ENCODE data around the gene CNTNAP2.

DNA sequence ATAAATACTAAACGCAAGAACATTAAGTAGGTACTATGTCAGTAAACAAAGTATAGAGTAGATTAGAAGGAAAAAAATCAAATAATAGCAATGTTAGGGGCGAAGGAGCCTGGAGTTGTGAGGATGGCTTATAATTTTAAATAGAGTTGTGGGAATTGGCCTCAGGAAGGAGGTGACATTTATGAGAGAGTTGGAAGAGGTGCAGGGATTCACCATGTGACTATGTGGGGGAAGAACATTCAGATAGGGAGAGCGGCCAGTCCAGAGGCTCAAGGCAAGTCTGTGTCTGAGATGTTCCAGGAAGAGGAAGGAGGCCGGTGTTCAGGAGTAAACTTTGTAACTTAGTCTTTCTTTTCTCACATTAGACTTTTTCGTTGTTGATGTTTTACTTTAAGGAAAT, 1695.3 kb downstream of the CNTNAP2 start:
- TF ChIP-seq, protein P1, sequence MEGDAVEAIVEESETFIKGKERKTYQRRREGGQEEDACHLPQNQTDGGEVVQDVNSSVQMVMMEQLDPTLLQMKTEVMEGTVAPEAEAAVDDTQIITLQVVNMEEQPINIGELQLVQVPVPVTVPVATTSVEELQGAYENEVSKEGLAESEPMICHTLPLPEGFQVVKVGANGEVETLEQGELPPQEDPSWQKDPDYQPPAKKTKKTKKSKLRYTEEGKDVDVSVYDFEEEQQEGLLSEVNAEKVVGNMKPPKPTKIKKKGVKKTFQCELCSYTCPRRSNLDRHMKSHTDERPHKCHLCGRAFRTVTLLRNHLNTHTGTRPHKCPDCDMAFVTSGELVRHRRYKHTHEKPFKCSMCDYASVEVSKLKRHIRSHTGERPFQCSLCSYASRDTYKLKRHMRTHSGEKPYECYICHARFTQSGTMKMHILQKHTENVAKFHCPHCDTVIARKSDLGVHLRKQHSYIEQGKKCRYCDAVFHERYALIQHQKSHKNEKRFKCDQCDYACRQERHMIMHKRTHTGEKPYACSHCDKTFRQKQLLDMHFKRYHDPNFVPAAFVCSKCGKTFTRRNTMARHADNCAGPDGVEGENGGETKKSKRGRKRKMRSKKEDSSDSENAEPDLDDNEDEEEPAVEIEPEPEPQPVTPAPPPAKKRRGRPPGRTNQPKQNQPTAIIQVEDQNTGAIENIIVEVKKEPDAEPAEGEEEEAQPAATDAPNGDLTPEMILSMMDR (conservative IDR thresholded peaks at IDR 0.05), result no peak
- TF ChIP-seq ZFX (IDR thresholded peaks at IDR 0.05), result no peak

Measured in C4-2B (cell line).